ENCODE results near the gene PSMG1.
A peak's percentile ranks its signal among the peaks of the same experiment; 100 is the strongest.

PSMG1 gene

GRCh38 chr21:39126486-39126806 lies 56.8 kb downstream of the PSMG1 start:
- Histone ChIP-seq H3K27ac (no peak overlapping the region), H3K36me3 (ENCODE audit: insufficient read depth) (no peaks in the 10 kb centered on the region), H2AFZ (ENCODE audit: low read depth) (no peak overlapping the region), H3K4me2 (no peak overlapping the region), H4K20me1 (ENCODE audit: insufficient read depth) (no peaks in the 10 kb centered on the region), H3K79me2 (ENCODE audit: insufficient read depth, low read depth) (no peaks in the 10 kb centered on the region), H3K4me1 (ENCODE audit: low read depth, poor library complexity, severe bottlenecking) (peaks cover 10% of the 10 kb centered on the region), H3K27me3 (ENCODE audit: insufficient read depth, low read depth) (no peaks in the 10 kb centered on the region), H3K4me3 (IDR thresholded peaks at IDR 0.05; ENCODE audit: insufficient read depth, low read depth, low read length) (no peak overlapping the region), H3K9ac (no peak overlapping the region)
- TF ChIP-seq, protein P1, sequence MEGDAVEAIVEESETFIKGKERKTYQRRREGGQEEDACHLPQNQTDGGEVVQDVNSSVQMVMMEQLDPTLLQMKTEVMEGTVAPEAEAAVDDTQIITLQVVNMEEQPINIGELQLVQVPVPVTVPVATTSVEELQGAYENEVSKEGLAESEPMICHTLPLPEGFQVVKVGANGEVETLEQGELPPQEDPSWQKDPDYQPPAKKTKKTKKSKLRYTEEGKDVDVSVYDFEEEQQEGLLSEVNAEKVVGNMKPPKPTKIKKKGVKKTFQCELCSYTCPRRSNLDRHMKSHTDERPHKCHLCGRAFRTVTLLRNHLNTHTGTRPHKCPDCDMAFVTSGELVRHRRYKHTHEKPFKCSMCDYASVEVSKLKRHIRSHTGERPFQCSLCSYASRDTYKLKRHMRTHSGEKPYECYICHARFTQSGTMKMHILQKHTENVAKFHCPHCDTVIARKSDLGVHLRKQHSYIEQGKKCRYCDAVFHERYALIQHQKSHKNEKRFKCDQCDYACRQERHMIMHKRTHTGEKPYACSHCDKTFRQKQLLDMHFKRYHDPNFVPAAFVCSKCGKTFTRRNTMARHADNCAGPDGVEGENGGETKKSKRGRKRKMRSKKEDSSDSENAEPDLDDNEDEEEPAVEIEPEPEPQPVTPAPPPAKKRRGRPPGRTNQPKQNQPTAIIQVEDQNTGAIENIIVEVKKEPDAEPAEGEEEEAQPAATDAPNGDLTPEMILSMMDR (conservative IDR thresholded peaks at IDR 0.05; ENCODE audit: low read depth, low read length): no peak

- TF ChIP-seq, protein P1 (conservative IDR thresholded peaks at IDR 0.05; ENCODE audit: low read depth, low read length): peak; percentile 35
- H3K79me2 ChIP-seq (ENCODE audit: insufficient read depth, low read depth): no peaks in the 10 kb centered on the region
- no peaks in the 10 kb centered on the region for H4K20me1 ChIP-seq (ENCODE audit: insufficient read depth)
- H3K4me2 ChIP-seq: no peak overlapping the region
- no peaks in the 10 kb centered on the region for H3K36me3 ChIP-seq (ENCODE audit: insufficient read depth)
- no peaks in the 10 kb centered on the region; the same call in 1 of the 2 replicates for H3K27me3 ChIP-seq (ENCODE audit: insufficient read depth, low read depth)
- peaks cover 10% of the 10 kb centered on the region for H3K4me1 ChIP-seq (ENCODE audit: low read depth, poor library complexity, severe bottlenecking)
- no peak overlapping the region for H3K4me3 ChIP-seq (IDR thresholded peaks at IDR 0.05; ENCODE audit: insufficient read depth, low read depth, low read length)
- no peak overlapping the region for H3K9ac ChIP-seq
- H2AFZ ChIP-seq (ENCODE audit: low read depth): no peak overlapping the region
- no peak overlapping the region for H3K27ac ChIP-seq
These were observed 57.3 kb downstream of the PSMG1 start for GRCh38 chr21:39125752-39126485.

All from KMS-11 (cell line).